A549 (cell line): ENCODE measurements around the gene OR2T3. TPM values are rescaled to one million over a fixed set of nuclear protein-coding genes. Genes with fewer than 3 reads are reported as not detected.
A peak's percentile ranks its signal among the peaks of the same experiment; 100 is the strongest.
"Not testable (repeated sequence)": the region's sequence is repeated elsewhere in the genome, so short reads cannot be mapped to it uniquely, and the experiment has no call there.

Source experiments
- ATAC-seq, 2 experiments: fragments of 200-7000 bp in 1 of 2; fragments of >200 bp in 1 of 2; cut with Nextera tagmentation in 1 of 2; cut with Tn5 transposase in 1 of 2; 3 replicates each; pipeline versions ENCODE4 v1.8.0 to v1.9.1; 2018 to 2020; ENCODE audit warnings: mild to moderate bottlenecking in 1 of 2, moderate library complexity in 1 of 2
- CTCF ChIA-PET: fragments of 300-600 bp; sonication (Branson Sonifier 250); formaldehyde crosslinking; extraction: SDS; loops from one replicate; lab custom pipeline; 2021; ENCODE audit warnings: antibody characterized with exemption, inconsistent platforms; lab: Yijun Ruan, JAX
- POLR2A ChIA-PET: fragments of 350-600 bp; formaldehyde crosslinking; extraction: SDS; loops from one replicate; lab custom pipeline; 2021; ENCODE audit warnings: antibody characterized with exemption, inconsistent platforms; lab: Yijun Ruan, JAX
- DNase-seq, 2 experiments: peaks; one replicate each; pipeline versions ENCODE4 v3.0.0 to v3.0.0-alpha.2; 2011 to 2016; ENCODE audit warnings: low read depth in 1 of 2, low spot score in 1 of 2
- FAIRE-seq: peaks from 2 replicates; lab custom pipeline; 2011; peaks lifted over from hg19 to GRCh38; lab: Jason Lieb, UNC
- H3K27ac ChIP-seq, 2 experiments: fragments of >200 bp; sonication (Bioruptor Twin); formaldehyde crosslinking; 3 replicates each; pipeline ENCODE4 v1.5.1; 2016 to 2017
- H3K4me1 ChIP-seq: fragments of >200 bp; sonication (Bioruptor Twin); formaldehyde crosslinking; 3 replicates; pipeline ENCODE4 v1.6.1; 2016
- H3K4me2 ChIP-seq: fragments of >200 bp; sonication (Bioruptor Twin); formaldehyde crosslinking; 3 replicates; pipeline ENCODE4 v1.6.1; 2016
- H3K4me3 ChIP-seq: fragments of >200 bp; sonication (Bioruptor Twin); formaldehyde crosslinking; 3 replicates; pipeline ENCODE4 v1.5.1; 2016
- H3K9me3 ChIP-seq: fragments of >200 bp; sonication (Bioruptor Twin); formaldehyde crosslinking; 3 replicates; pipeline ENCODE4 v1.6.1; 2016
- WGBS: methylation state at CpG from one replicate; pipeline ENCODE4 v1.1.6; 2017; ENCODE audit errors: missing lambda C conversion rate; 5-methylcytosine and 5-hydroxymethylcytosine counted together
- polyA minus RNA-seq: library from RNA; depleted of rRNA, polyadenylated mRNA; stranded (reverse); fragments of >200 nt; gene quantifications from 2 replicates; pipeline ENCODE4 v1.2.3, GENCODE V29; 2011; rRNA and poly(A)+ RNA removed
- polyA plus RNA-seq, 4 experiments: library from polyadenylated mRNA; depleted of rRNA in 3 of 4; stranded (reverse); fragments of >200 nt; fragmentation: RNase III in 1 of 4; extraction: RNeasy Plus Mini Kit Qiagen cat#74134 plus additional on column Dnase treatment in 1 of 4; gene quantifications; 2 replicates in 3 of 4; 3 replicates in 1 of 4; pipeline ENCODE4 v1.2.3, GENCODE V29; 2011 to 2017

OR2T3 gene
- polyA plus RNA-seq (2011; rRNA removed): not detected in 2 replicates
- not detected in 2 replicates for polyA plus RNA-seq (2012; cell fraction: cytosol; rRNA removed)
- polyA plus RNA-seq (2012; cell fraction: nucleus; rRNA removed): not detected in 2 replicates
- not detected in 3 replicates for polyA plus RNA-seq (2017; fragmentation: RNase III; extraction: RNeasy Plus Mini Kit Qiagen cat#74134 plus additional on column Dnase treatment)
- not detected in 2 replicates for polyA minus RNA-seq

GRCh38 chr1:248473051-248473450, at the start of gene OR2T3:
TSS of gene OR2T3 (plus strand) at chr1:248473351. CDS start at chr1:248473351, 0 bp downstream.
- DNase-seq, H3K4me3 ChIP-seq, H3K27ac ChIP-seq, CTCF ChIA-PET, H3K4me2 ChIP-seq, H3K9me3 ChIP-seq, H3K4me1 ChIP-seq, FAIRE-seq, ATAC-seq, POLR2A ChIA-PET: not testable (repeated sequence)
- 7% methylated on average over 2 of the region's 2 CpGs for WGBS

GRCh38 chr1:248427526-248428191, 45.5 kb upstream of the OR2T3 start:
- DNase-seq, H3K4me3 ChIP-seq, POLR2A ChIA-PET, ATAC-seq, H3K27ac ChIP-seq, H3K9me3 ChIP-seq, H3K4me1 ChIP-seq, H3K4me2 ChIP-seq: not testable (repeated sequence)
- CTCF ChIA-PET: interaction anchor here (0.6 kb wide), 1 partner anchor 457 kb away, joined by 3 read pairs; no protein-coding TSS in a partner anchor
- WGBS: 0% methylated on average over 3 of the region's 3 CpGs
- peak; percentile 59 for FAIRE-seq

GRCh38 chr1:248428192-248428533, 45.0 kb upstream of the OR2T3 start:
- WGBS: 1% methylated on average over 3 of the region's 3 CpGs
- POLR2A ChIA-PET, H3K4me3 ChIP-seq, H3K4me2 ChIP-seq, H3K4me1 ChIP-seq, H3K9me3 ChIP-seq, FAIRE-seq, DNase-seq, H3K27ac ChIP-seq, ATAC-seq: not testable (repeated sequence)
- CTCF ChIA-PET: interaction anchor here (0.6 kb wide), 1 partner anchor 457 kb away, joined by 3 read pairs; no protein-coding TSS in a partner anchor

- DNase-seq, POLR2A ChIA-PET, ATAC-seq, H3K27ac ChIP-seq, CTCF ChIA-PET, H3K4me1 ChIP-seq, H3K4me2 ChIP-seq, H3K9me3 ChIP-seq, H3K4me3 ChIP-seq, FAIRE-seq: not testable (repeated sequence)
- WGBS: 7% methylated on average over 11 of the region's 11 CpGs
Measured at GRCh38 chr1:248431683-248432082, 41.5 kb upstream of the OR2T3 start.

- H3K9me3 ChIP-seq, FAIRE-seq, H3K4me1 ChIP-seq, H3K27ac ChIP-seq, CTCF ChIA-PET, H3K4me2 ChIP-seq, DNase-seq, ATAC-seq, H3K4me3 ChIP-seq, POLR2A ChIA-PET: not testable (repeated sequence)
- WGBS: 0% methylated on average over 4 of the region's 4 CpGs
Measured at GRCh38 chr1:248432201-248432600, 41.0 kb upstream of the OR2T3 start.

- 56% methylated on average over 35 of the region's 38 CpGs for WGBS
- FAIRE-seq, CTCF ChIA-PET, ATAC-seq, H3K4me1 ChIP-seq, POLR2A ChIA-PET, H3K4me2 ChIP-seq, H3K4me3 ChIP-seq, DNase-seq, H3K27ac ChIP-seq, H3K9me3 ChIP-seq: not testable (repeated sequence)
Measured at GRCh38 chr1:248433811-248434415, 39.2 kb upstream of the OR2T3 start.

- FAIRE-seq, ATAC-seq, H3K4me3 ChIP-seq, H3K9me3 ChIP-seq, H3K27ac ChIP-seq, DNase-seq, CTCF ChIA-PET, POLR2A ChIA-PET, H3K4me2 ChIP-seq, H3K4me1 ChIP-seq: not testable (repeated sequence)
- 52% methylated on average over 6 of the region's 6 CpGs for WGBS
Measured at GRCh38 chr1:248434913-248435312, 38.2 kb upstream of the OR2T3 start.

- H3K4me1 ChIP-seq, POLR2A ChIA-PET, ATAC-seq, H3K27ac ChIP-seq, CTCF ChIA-PET, H3K4me2 ChIP-seq, DNase-seq, H3K9me3 ChIP-seq, FAIRE-seq, H3K4me3 ChIP-seq: not testable (repeated sequence)
- WGBS: 1% methylated on average over 3 of the region's 3 CpGs
Measured at GRCh38 chr1:248436303-248436702, 36.8 kb upstream of the OR2T3 start.

- FAIRE-seq, ATAC-seq, H3K27ac ChIP-seq, H3K4me1 ChIP-seq, H3K4me3 ChIP-seq, DNase-seq, H3K4me2 ChIP-seq, CTCF ChIA-PET, POLR2A ChIA-PET, H3K9me3 ChIP-seq: not testable (repeated sequence)
- 0% methylated on average over 1 of the region's 1 CpG for WGBS
Measured at GRCh38 chr1:248438668-248439067, 34.5 kb upstream of the OR2T3 start.

- H3K9me3 ChIP-seq, CTCF ChIA-PET, H3K4me1 ChIP-seq, H3K27ac ChIP-seq, FAIRE-seq, ATAC-seq, H3K4me2 ChIP-seq, H3K4me3 ChIP-seq, POLR2A ChIA-PET, DNase-seq: not testable (repeated sequence)
- WGBS: under 1% methylated on average over 5 of the region's 5 CpGs
Measured at GRCh38 chr1:248439283-248439682, 33.9 kb upstream of the OR2T3 start.
